Tibial nerve (tissue), 4 donors: ENCODE data around the gene OR1D2.
"Not testable (repeated sequence)": the region's sequence is repeated elsewhere in the genome, so short reads cannot be mapped to it uniquely, and the experiment has no call there.

Source experiments
- EP300 ChIP-seq, 2 donors: sonication (generic); formaldehyde crosslinking; IDR thresholded peaks; one replicate each; pipeline ENCODE4 v1.6.1; 2017; ENCODE audit warnings: antibody characterized with exemption in 2 of 2, mild to moderate bottlenecking in 1 of 2
- POLR2A ChIP-seq, 2 donors: fragments of 450-650 bp; IDR thresholded peaks; one replicate each; pipeline ENCODE4 v1.6.1; 2017; ENCODE audit warnings: antibody characterized with exemption in 2 of 2, mild to moderate bottlenecking in 2 of 2, moderate library complexity in 2 of 2
- TF ChIP-seq, protein P1 (sequence below), 5 experiments: fragments of 200-600 bp in 3 of 5; fragments of 450-650 bp in 2 of 5; sonication (generic) in 3 of 5; IDR thresholded peaks; one replicate each; pipeline ENCODE4 v1.5.1; 2016 to 2019; ENCODE audit warnings: antibody characterized with exemption in 5 of 5, mild to moderate bottlenecking in 3 of 5, moderate library complexity in 2 of 5

DNA sequence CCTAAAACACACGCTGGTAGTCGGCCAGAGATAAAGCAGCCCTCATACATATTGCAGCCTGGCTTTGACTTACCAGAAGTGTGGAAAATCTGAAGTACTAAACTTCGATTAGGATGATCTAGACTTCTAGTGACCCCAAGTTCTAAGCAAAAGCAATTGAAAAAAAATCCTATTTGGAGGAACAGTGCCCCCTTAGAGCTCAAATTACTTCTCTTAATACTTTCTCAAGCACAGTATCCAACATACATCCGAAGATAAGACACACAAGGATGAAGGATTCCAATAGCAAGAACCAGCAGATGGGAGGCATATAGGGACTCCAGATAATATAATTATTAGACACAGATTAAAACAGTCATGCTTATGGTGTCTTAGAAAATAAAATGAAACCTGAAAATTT, 30.4 kb downstream of the OR1D2 start:
- TF ChIP-seq, protein P1, sequence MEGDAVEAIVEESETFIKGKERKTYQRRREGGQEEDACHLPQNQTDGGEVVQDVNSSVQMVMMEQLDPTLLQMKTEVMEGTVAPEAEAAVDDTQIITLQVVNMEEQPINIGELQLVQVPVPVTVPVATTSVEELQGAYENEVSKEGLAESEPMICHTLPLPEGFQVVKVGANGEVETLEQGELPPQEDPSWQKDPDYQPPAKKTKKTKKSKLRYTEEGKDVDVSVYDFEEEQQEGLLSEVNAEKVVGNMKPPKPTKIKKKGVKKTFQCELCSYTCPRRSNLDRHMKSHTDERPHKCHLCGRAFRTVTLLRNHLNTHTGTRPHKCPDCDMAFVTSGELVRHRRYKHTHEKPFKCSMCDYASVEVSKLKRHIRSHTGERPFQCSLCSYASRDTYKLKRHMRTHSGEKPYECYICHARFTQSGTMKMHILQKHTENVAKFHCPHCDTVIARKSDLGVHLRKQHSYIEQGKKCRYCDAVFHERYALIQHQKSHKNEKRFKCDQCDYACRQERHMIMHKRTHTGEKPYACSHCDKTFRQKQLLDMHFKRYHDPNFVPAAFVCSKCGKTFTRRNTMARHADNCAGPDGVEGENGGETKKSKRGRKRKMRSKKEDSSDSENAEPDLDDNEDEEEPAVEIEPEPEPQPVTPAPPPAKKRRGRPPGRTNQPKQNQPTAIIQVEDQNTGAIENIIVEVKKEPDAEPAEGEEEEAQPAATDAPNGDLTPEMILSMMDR (IDR thresholded peaks at IDR 0.05) = not testable (repeated sequence)
- not testable (repeated sequence) for TF ChIP-seq EP300, POLR2A (IDR thresholded peaks at IDR 0.05)
